ENCODE measurements around the gene ZSCAN32.

GRCh38 chr16:3431779-3432219 is 31.0 kb upstream of the ZSCAN32 start:
- no peak for TF ChIP-seq CTCF (IDR thresholded peaks at IDR 0.05)
- no peak for TF ChIP-seq ZFX (IDR thresholded peaks at IDR 0.05; ENCODE audit: borderline replicate concordance)
